Mucosa of descending colon (tissue), 3 donors: ENCODE results near the gene ANKRD42. TPM values are rescaled to one million over a fixed set of nuclear protein-coding genes. Genes with fewer than 3 reads are reported as not detected.

Source experiments
- ATAC-seq: fragments of 200-7000 bp; cut with Tn5 transposase; one replicate; pipeline ENCODE4 v1.9.1; 2020; ENCODE audit warnings: mild to moderate bottlenecking, moderate library complexity
- DNase-seq, 3 donors: peaks; one replicate each; pipeline ENCODE4 v3.0.0-alpha.2; 2020
- H3K36me3 ChIP-seq: fragments of 200-600 bp; one replicate; pipeline ENCODE4 v1.8.0; 2021; ENCODE audit warnings: low read depth, mild to moderate bottlenecking
- H3K4me1 ChIP-seq: fragments of 200-600 bp; one replicate; pipeline ENCODE4 v1.8.0; 2021; ENCODE audit warnings: low read depth, mild to moderate bottlenecking
- H3K4me3 ChIP-seq: fragments of 200-600 bp; one replicate; pipeline ENCODE4 v1.8.0; 2021; ENCODE audit warnings: mild to moderate bottlenecking
- H3K9me3 ChIP-seq: fragments of 200-600 bp; one replicate; pipeline ENCODE4 v1.8.0; 2021; ENCODE audit warnings: mild to moderate bottlenecking
- CTCF ChIP-seq: fragments of 200-600 bp; IDR thresholded peaks from one replicate; pipeline ENCODE4 v1.8.0; 2022; ENCODE audit warnings: antibody characterized with exemption, mild to moderate bottlenecking
- intact Hi-C, 2 donors: fragments of 100-400 bp; cut with DNase I in 1 of 2; cut with micrococcal nuclease in 1 of 2; formaldehyde crosslinking; loops; one replicate each; pipeline versions ENCODE4 v1.11.0 to v1.11.1; 2022; cut with DNase I, micrococcal nuclease
- total RNA-seq, 3 donors: library from RNA; stranded (reverse); fragmentation: NEBNext Ultra II Directional in 2 of 3; extraction: Animal tissue kit (Norgen Biotek cat#: 25700) in 2 of 3; gene quantifications; one replicate each; pipeline versions ENCODE4 v1.2.1 to v1.2.4, GENCODE V29; 2021 to 2023
- donor health status: DM: no; HTN: no; CAD: no; lungs with moderate emphysema.
- donor health status: DM: no; HTN: no; CAD: no.
- donor health status: DM: no; HTN: yes; CAD: no.

The ANKRD42 gene
- total RNA-seq, 3 donors from 2014 or later: 7.7 to 15.3 (median 9.3) TPM

GRCh38 chr11:83249972-83250593, 56.6 kb downstream of the ANKRD42 start:
- Histone ChIP-seq H3K4me1 (no peaks in the 10 kb centered on the region), H3K9me3 (no peaks in the 10 kb centered on the region), H3K4me3 (no peak overlapping the region), H3K36me3 (no peaks in the 10 kb centered on the region)
- peak; percentile 47 for TF ChIP-seq CTCF
- DNase-seq (peak in 1 of 3 donors; percentile 19), ATAC-seq (peak; percentile 67)
- intact Hi-C loops: loop anchor here (10.0 kb wide), 1 partner anchor 345 kb away; the partner anchor contains the start of genes DDIAS (in 2 of the 2) and PRCP (in 2 of the 2)

- DNase-seq: no peak
- no peak for TF ChIP-seq CTCF
- Histone ChIP-seq H3K36me3 (no peaks in the 10 kb centered on the region), H3K4me1 (no peaks in the 10 kb centered on the region), H3K4me3 (no peak overlapping the region), H3K9me3 (no peaks in the 10 kb centered on the region)
- intact Hi-C loops: no loop called here
- ATAC-seq: no peak
These were observed 58.8 kb downstream of the ANKRD42 start for GRCh38 chr11:83252266-83252665.

- intact Hi-C loops: no loop called here
- Histone ChIP-seq H3K9me3 (no peaks in the 10 kb centered on the region), H3K4me1 (no peaks in the 10 kb centered on the region), H3K4me3 (no peak overlapping the region), H3K36me3 (no peaks in the 10 kb centered on the region)
- TF ChIP-seq CTCF: no peak
- ATAC-seq: no peak
- no peak for DNase-seq
These were observed 59.4 kb downstream of the ANKRD42 start for GRCh38 chr11:83252941-83253340.

GRCh38 chr11:83255366-83255765, 61.9 kb downstream of the ANKRD42 start:
- intact Hi-C loops: no loop called here

GRCh38 chr11:83256602-83257340, 63.3 kb downstream of the ANKRD42 start:
- ATAC-seq (peak; percentile 47), DNase-seq (peak in 1 of 3 donors; percentile 4)
- TF ChIP-seq CTCF: no peak
- Histone ChIP-seq H3K9me3 (no peaks in the 10 kb centered on the region), H3K36me3 (peaks cover 6% of the 10 kb centered on the region), H3K4me3 (no peak overlapping the region), H3K4me1 (no peaks in the 10 kb centered on the region)
- intact Hi-C loops: no loop called here

More at GRCh38 chr11:83255366-83255765, 61.9 kb downstream of the ANKRD42 start:
- ATAC-seq (no peak), DNase-seq (no peak)
- H3K4me1 ChIP-seq: no peaks in the 10 kb centered on the region
- no peak overlapping the region for H3K4me3 ChIP-seq
- H3K36me3 ChIP-seq: peaks cover 6% of the 10 kb centered on the region
- no peak for TF ChIP-seq CTCF
- H3K9me3 ChIP-seq: no peaks in the 10 kb centered on the region
